MM.1S (cell line): ENCODE data around the gene EDC4.

Experiments used
- DNase-seq: peaks from one replicate; pipeline ENCODE4 v3.0.0-alpha.2; 2015
- H2AFZ ChIP-seq: fragments of 300-600 bp; sonication (generic); 2 replicates; pipeline ENCODE4 v1.6.0; 2016; ENCODE audit warnings: antibody characterized with exemption, low read length
- H3F3A ChIP-seq: fragments of 300-600 bp; sonication (generic); 2 replicates; pipeline ENCODE4 v1.6.1; 2016; ENCODE audit warnings: mild to moderate bottlenecking, antibody characterized with exemption, low read length, moderate library complexity, mixed read lengths; ENCODE audit not compliant: insufficient read depth
- H3K27ac ChIP-seq: fragments of 300-600 bp; sonication (generic); 2 replicates; pipeline ENCODE4 v1.5.1; 2016; ENCODE audit warnings: mild to moderate bottlenecking, low read length
- H3K27me3 ChIP-seq: fragments of 300-600 bp; sonication (generic); replicated peaks from 2 replicates; pipeline ENCODE4 v1.6.0; 2016; ENCODE audit warnings: low read length; ENCODE audit not compliant: insufficient read depth
- H3K36me3 ChIP-seq: fragments of 300-600 bp; sonication (generic); replicated peaks from 2 replicates; pipeline ENCODE4 v1.6.1; 2016; ENCODE audit warnings: mild to moderate bottlenecking, low read length, mixed read lengths; ENCODE audit not compliant: insufficient read depth
- H3K4me1 ChIP-seq: fragments of 300-600 bp; sonication (generic); 2 replicates; pipeline ENCODE4 v1.6.1; 2016; ENCODE audit warnings: low read length, mixed read lengths
- H3K4me2 ChIP-seq: fragments of 300-600 bp; sonication (generic); 2 replicates; pipeline ENCODE4 v1.6.0; 2016; ENCODE audit warnings: low read depth, low read length
- H3K4me3 ChIP-seq: fragments of 300-600 bp; sonication (generic); 2 replicates; pipeline ENCODE4 v1.5.1; 2016; ENCODE audit warnings: low read length, mixed read lengths
- H3K79me2 ChIP-seq: fragments of 300-600 bp; sonication (generic); 2 replicates; pipeline ENCODE4 v1.6.1; 2016; ENCODE audit warnings: mixed run types, low read length, mixed read lengths
- H3K9ac ChIP-seq: fragments of 300-600 bp; sonication (generic); 2 replicates; pipeline ENCODE4 v1.6.1; 2016; ENCODE audit warnings: low read length, mixed read lengths
- H3K9me2 ChIP-seq: fragments of 300-600 bp; sonication (generic); replicated peaks from 2 replicates; pipeline ENCODE4 v1.6.1; 2016; ENCODE audit warnings: mild to moderate bottlenecking, low read length, mixed read lengths; ENCODE audit not compliant: insufficient read depth
- H3K9me3 ChIP-seq: fragments of 300-600 bp; sonication (generic); replicated peaks from 2 replicates; pipeline ENCODE4 v1.6.1; 2016; ENCODE audit warnings: mild to moderate bottlenecking, low read length, mixed read lengths; ENCODE audit not compliant: insufficient read depth
- H4K20me1 ChIP-seq: fragments of 300-600 bp; sonication (generic); 2 replicates; pipeline ENCODE4 v1.6.1; 2016; ENCODE audit warnings: mild to moderate bottlenecking, low read length, moderate library complexity, mixed read lengths; ENCODE audit not compliant: insufficient read depth
- EZH2 ChIP-seq: fragments of 300-600 bp; sonication (generic); optimal IDR thresholded peaks from 2 replicates; pipeline ENCODE3; 2017; ENCODE audit warnings: low read depth, mild to moderate bottlenecking, antibody characterized with exemption, low read length, mixed read lengths
- EZH2phosphoT487 ChIP-seq: fragments of 300-600 bp; sonication (generic); IDR thresholded peaks from 2 replicates; pipeline ENCODE4 v1.6.1; 2018; ENCODE audit warnings: antibody characterized with exemption, low read length
- TF ChIP-seq, protein P1 (sequence below): fragments of 300-600 bp; sonication (generic); IDR thresholded peaks from 2 replicates; pipeline ENCODE4 v1.5.1; 2016; ENCODE audit warnings: antibody characterized with exemption, low read length, mixed read lengths

Gene EDC4

DNA sequence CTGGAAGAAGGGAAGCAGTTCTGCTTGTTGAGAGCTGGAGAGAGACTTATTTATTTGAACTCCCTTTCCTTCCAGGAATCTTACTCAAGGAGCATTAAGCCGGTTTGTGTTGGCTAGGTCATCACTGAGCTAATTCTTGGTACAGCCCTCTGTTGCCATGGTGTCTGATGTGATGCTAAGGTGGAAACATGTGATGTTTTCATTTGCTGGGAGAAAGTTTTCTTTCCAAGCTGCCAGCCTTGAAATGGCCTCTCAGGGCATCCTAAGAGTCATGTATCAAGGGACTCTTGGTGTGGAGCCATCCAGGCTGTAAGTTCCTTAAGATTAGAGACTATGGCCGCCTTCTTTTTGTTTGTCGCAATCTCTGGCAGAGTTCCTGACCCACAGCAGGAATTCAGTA, 24.4 kb downstream of the EDC4 start:
- Histone ChIP-seq H4K20me1 (no peaks in the 10 kb centered on the region), H3K9me2 (no peaks in the 10 kb centered on the region), H2AFZ (no peak overlapping the region), H3K27ac (no peak overlapping the region), H3K9me3 (no peaks in the 10 kb centered on the region), H3K4me1 (0 out of 2 replicates have a peak, but pooled peaks cover 6% of the 10 kb centered on the region), H3K4me2 (no peak overlapping the region), H3K36me3 (no peaks in the 10 kb centered on the region), H3K79me2 (peaks cover 60% of the 10 kb centered on the region), H3F3A (no peaks in the 10 kb centered on the region), H3K4me3 (no peak overlapping the region), H3K9ac (no peak overlapping the region), H3K27me3 (no peaks in the 10 kb centered on the region)
- DNase-seq, result no peak
- TF ChIP-seq, protein P1, sequence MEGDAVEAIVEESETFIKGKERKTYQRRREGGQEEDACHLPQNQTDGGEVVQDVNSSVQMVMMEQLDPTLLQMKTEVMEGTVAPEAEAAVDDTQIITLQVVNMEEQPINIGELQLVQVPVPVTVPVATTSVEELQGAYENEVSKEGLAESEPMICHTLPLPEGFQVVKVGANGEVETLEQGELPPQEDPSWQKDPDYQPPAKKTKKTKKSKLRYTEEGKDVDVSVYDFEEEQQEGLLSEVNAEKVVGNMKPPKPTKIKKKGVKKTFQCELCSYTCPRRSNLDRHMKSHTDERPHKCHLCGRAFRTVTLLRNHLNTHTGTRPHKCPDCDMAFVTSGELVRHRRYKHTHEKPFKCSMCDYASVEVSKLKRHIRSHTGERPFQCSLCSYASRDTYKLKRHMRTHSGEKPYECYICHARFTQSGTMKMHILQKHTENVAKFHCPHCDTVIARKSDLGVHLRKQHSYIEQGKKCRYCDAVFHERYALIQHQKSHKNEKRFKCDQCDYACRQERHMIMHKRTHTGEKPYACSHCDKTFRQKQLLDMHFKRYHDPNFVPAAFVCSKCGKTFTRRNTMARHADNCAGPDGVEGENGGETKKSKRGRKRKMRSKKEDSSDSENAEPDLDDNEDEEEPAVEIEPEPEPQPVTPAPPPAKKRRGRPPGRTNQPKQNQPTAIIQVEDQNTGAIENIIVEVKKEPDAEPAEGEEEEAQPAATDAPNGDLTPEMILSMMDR, result no peak
- TF ChIP-seq EZH2 (no peak), EZH2phosphoT487 (no peak)

DNA sequence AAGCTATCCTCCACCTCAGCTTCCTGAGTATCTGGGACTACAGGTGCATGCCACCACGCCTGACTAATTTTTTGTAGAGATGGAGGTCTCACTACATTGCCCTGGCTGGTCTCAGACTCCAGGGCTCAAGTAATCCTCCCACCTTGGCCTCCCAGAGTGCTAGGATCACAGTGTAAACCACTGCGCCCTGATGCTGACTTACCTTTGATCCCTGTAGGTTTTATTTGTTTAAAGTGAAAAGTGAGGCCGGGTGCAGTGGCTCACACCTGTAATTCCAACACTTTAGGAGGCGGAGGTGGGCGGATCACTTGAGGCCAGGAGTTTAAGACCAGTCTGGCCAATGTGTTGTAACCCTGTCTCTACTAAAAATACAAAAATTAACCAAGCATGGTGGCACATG, 28.9 kb downstream of the EDC4 start:
- no peaks in the 10 kb centered on the region for H3F3A ChIP-seq
- no peaks in the 10 kb centered on the region for H3K36me3 ChIP-seq
- H3K27ac ChIP-seq, result no peak overlapping the region
- H3K4me3 ChIP-seq, result no peak overlapping the region
- H4K20me1 ChIP-seq, result no peaks in the 10 kb centered on the region
- no peak overlapping the region for H2AFZ ChIP-seq
- no peak for DNase-seq
- TF ChIP-seq EZH2phosphoT487, result no peak
- TF ChIP-seq, protein P1, result no peak
- TF ChIP-seq EZH2, result no peak
- peaks cover 26% of the 10 kb centered on the region for H3K79me2 ChIP-seq
- H3K9ac ChIP-seq, result no peak overlapping the region
- H3K4me1 ChIP-seq, result no peaks in the 10 kb centered on the region
- H3K9me3 ChIP-seq, result no peaks in the 10 kb centered on the region
- H3K4me2 ChIP-seq, result no peak overlapping the region
- no peaks in the 10 kb centered on the region for H3K27me3 ChIP-seq
- H3K9me2 ChIP-seq, result no peaks in the 10 kb centered on the region

DNA sequence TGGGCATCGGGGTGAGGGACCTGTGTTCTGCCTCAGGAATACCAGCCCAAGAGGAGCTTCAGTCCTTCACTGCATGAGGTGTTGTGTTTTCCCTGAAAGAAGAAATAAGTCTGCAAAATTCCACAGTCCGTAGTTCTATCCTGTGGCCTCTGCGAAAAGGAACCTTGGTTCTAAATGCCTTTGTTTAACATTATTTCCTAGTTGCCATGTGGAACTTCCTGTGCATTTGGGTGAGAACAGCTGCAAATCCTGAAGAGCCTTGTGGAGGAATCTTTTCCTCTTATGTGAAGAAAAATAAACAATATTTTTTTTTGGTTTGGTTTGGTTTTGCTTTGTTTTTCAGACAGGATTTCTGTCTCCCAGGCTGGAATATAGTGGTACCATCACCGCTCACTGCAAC, 30.0 kb downstream of the EDC4 start:
- Histone ChIP-seq H2AFZ (no peak overlapping the region), H3K27ac (no peak overlapping the region)
- TF ChIP-seq EZH2phosphoT487, result no peak
- TF ChIP-seq, protein P1, result no peak
- TF ChIP-seq EZH2, result no peak

More for the DNA sequence above, 30.0 kb downstream of the EDC4 start:
- Histone ChIP-seq H3K4me3 (no peak overlapping the region), H3K36me3 (no peaks in the 10 kb centered on the region), H3K9me3 (no peaks in the 10 kb centered on the region), H3K9me2 (no peaks in the 10 kb centered on the region), H3F3A (no peaks in the 10 kb centered on the region), H4K20me1 (no peaks in the 10 kb centered on the region), H3K27me3 (no peaks in the 10 kb centered on the region), H3K4me2 (no peak overlapping the region), H3K79me2 (peaks cover 17% of the 10 kb centered on the region), H3K4me1 (no peaks in the 10 kb centered on the region), H3K9ac (no peak overlapping the region)
- DNase-seq, result no peak
